Right lobe of liver (tissue), 6 donors: ENCODE results near the gene SCIN. TPM values are rescaled to one million over a fixed set of nuclear protein-coding genes. Genes with fewer than 3 reads are reported as not detected.
"Not testable (repeated sequence)": the region's sequence is repeated elsewhere in the genome, so short reads cannot be mapped to it uniquely, and the experiment has no call there.

Source experiments
- ATAC-seq, 4 donors: fragments of 200-7000 bp; cut with Tn5 transposase; one replicate each; pipeline ENCODE4 v1.9.1; 2020; ENCODE audit warnings: mild to moderate bottlenecking in 4 of 4, moderate library complexity in 4 of 4
- DNase-seq, 3 donors: peaks; one replicate each; pipeline ENCODE4 v3.0.0-alpha.2; 2020
- H3K27ac ChIP-seq, 3 donors: fragments of 200-600 bp; one replicate each; pipeline ENCODE4 v1.8.0; 2022
- H3K27me3 ChIP-seq, 2 donors: fragments of 200-600 bp; one replicate each; pipeline ENCODE4 v1.8.0; 2022
- H3K36me3 ChIP-seq, 4 donors: fragments of 200-600 bp; sonication (generic) in 1 of 4; one replicate each; pipeline versions ENCODE4 v1.5.1 to v1.8.0; 2017 to 2022; ENCODE audit warnings: control low read depth in 1 of 4
- H3K4me1 ChIP-seq, 4 donors: fragments of 200-600 bp; sonication (generic) in 1 of 4; one replicate each; pipeline versions ENCODE4 v1.5.1 to v1.8.0; 2017 to 2022; ENCODE audit warnings: control low read depth in 1 of 4
- H3K4me3 ChIP-seq, 3 donors: fragments of 200-600 bp; one replicate each; pipeline ENCODE4 v1.8.0; 2022
- H3K9me3 ChIP-seq, 4 donors: fragments of 200-600 bp; sonication (generic) in 1 of 4; one replicate each; pipeline versions ENCODE4 v1.5.1 to v1.8.0; 2017 to 2022; ENCODE audit warnings: control low read depth in 1 of 4
- POLR2A ChIP-seq: fragments of 450-650 bp; IDR thresholded peaks from one replicate; pipeline ENCODE4 v1.6.1; 2017; ENCODE audit warnings: antibody characterized with exemption, mild to moderate bottlenecking
- WGBS: methylation state at CpG from one replicate; pipeline ENCODE4 v1.1.6; 2018; ENCODE audit warnings: low coverage, low lambda C conversion rate; ENCODE audit not compliant: insufficient coverage; ENCODE audit errors: missing lambda C conversion rate; 5-methylcytosine and 5-hydroxymethylcytosine counted together
- intact Hi-C, 2 donors: fragments of 100-400 bp; cut with DNase I; formaldehyde crosslinking; loops; one replicate each; pipeline versions ENCODE4 v1.11.2 to v1.14.1; 2022
- long read RNA-seq: library from polyadenylated mRNA; unstranded; transcript quantifications from one replicate; pipeline ENCODE4 v2.0.0, GENCODE V29; 2019
- total RNA-seq, 6 experiments: library from RNA; depleted of rRNA in 2 of 6; stranded (reverse); fragments of >200 nt in 2 of 6; fragmentation: NEBNext Ultra II Directional in 3 of 6; extraction: Animal tissue kit (Norgen Biotek cat#: 25700) in 3 of 6; gene quantifications; one replicate each; pipeline versions ENCODE4 v1.1.0 to v1.2.4, GENCODE V29; 2016 to 2023
- TF ChIP-seq, protein P1 (sequence below), 4 donors: fragments of 200-600 bp in 3 of 4; fragments of 450-650 bp in 1 of 4; IDR thresholded peaks; one replicate each; pipeline versions ENCODE4 v1.5.1 to v1.8.0; 2016 to 2022; ENCODE audit warnings: antibody characterized with exemption in 4 of 4, mild to moderate bottlenecking in 2 of 4
- donor health status: DM: no; HTN: yes; CAD: no.
- donor health status: DM: no; HTN: no; CAD: no.
- donor health status: DM: no; HTN: no; CAD: no.
- donor health status: DM: no; HTN: yes; CAD: no.
- donor health status: DM: no; HTN: yes; CAD: no.

SCIN gene
- total RNA-seq = under 1 TPM in 3 of 6 experiments, not detected in 3; 0.06 to 0.20 (median 0.18) TPM
- long read RNA-seq = 0 reads

GRCh38 chr7:12570534-12571461 is at the start of gene SCIN:
Gene SCIN, plus strand, starts transcription at chr7:12570720. Its CDS starts 67 bp downstream, at chr7:12570787.
- DNase-seq (peak in 1 of 3 donors; percentile 28), ATAC-seq (peak; percentile 48 to 62 (median 54))
- no peaks in the 10 kb centered on the region for H3K9me3 ChIP-seq
- H3K4me3 ChIP-seq = peak within 1 kb of the TSS in 2 of 3 donors; percentile 7 to 40
- no peaks in the 10 kb centered on the region for H3K36me3 ChIP-seq
- peaks cover 0 to 6% (median 0%) of the 10 kb centered on the region in 4 donors for H3K4me1 ChIP-seq
- no peak within 1 kb of the TSS for H3K27ac ChIP-seq
- peaks cover 0 to 6% of the 10 kb centered on the region in 2 donors for H3K27me3 ChIP-seq
- intact Hi-C loops = no loop called here
- no peak for TF ChIP-seq POLR2A
- TF ChIP-seq, protein P1, sequence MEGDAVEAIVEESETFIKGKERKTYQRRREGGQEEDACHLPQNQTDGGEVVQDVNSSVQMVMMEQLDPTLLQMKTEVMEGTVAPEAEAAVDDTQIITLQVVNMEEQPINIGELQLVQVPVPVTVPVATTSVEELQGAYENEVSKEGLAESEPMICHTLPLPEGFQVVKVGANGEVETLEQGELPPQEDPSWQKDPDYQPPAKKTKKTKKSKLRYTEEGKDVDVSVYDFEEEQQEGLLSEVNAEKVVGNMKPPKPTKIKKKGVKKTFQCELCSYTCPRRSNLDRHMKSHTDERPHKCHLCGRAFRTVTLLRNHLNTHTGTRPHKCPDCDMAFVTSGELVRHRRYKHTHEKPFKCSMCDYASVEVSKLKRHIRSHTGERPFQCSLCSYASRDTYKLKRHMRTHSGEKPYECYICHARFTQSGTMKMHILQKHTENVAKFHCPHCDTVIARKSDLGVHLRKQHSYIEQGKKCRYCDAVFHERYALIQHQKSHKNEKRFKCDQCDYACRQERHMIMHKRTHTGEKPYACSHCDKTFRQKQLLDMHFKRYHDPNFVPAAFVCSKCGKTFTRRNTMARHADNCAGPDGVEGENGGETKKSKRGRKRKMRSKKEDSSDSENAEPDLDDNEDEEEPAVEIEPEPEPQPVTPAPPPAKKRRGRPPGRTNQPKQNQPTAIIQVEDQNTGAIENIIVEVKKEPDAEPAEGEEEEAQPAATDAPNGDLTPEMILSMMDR (IDR thresholded peaks at IDR 0.05) = no peak
- WGBS = 5% methylated on average over 54 of the region's 74 CpGs

GRCh38 chr7:12524794-12525386 is 45.6 kb upstream of the SCIN start:
- WGBS = 6% methylated on average over 5 of the region's 5 CpGs
- no peaks in the 10 kb centered on the region for H3K4me1 ChIP-seq
- H3K9me3 ChIP-seq = no peaks in the 10 kb centered on the region
- intact Hi-C loops = no loop called here
- no peaks in the 10 kb centered on the region for H3K36me3 ChIP-seq
- H3K4me3 ChIP-seq = no peak overlapping the region
- TF ChIP-seq POLR2A = no peak
- TF ChIP-seq, protein P1 (IDR thresholded peaks at IDR 0.05) = peak; percentile 55 to 73 (median 68)
- no peaks in the 10 kb centered on the region for H3K27me3 ChIP-seq
- no peak overlapping the region for H3K27ac ChIP-seq
- DNase-seq = no peak
- peak; percentile 48 to 76 (median 68) for ATAC-seq

DNA sequence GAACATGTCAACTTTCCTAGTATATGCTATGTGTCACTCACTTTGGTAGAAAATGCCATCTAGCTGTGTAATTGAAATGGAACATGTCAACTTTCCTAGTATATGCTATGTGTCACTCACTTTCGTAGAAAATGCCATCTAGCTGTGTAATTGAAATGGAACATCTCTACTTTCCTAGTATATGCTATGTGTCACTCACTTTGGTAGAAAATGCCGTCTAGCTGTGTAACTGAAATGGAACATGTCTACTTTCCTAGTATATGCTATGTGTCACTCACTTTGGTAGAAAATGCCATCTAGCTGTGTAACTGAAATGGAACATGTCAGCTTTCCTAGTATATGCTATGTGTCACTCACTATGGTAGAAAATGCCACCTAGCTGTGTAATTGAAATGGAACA is 43.8 kb upstream of the SCIN start:
- H3K36me3 ChIP-seq, DNase-seq, intact Hi-C loops, H3K27ac ChIP-seq, H3K27me3 ChIP-seq, H3K9me3 ChIP-seq, H3K4me1 ChIP-seq, H3K4me3 ChIP-seq, ATAC-seq: not testable (repeated sequence)
- WGBS = 46% methylated on average over 2 of the region's 2 CpGs

- ATAC-seq = not testable (repeated sequence)
These were observed 42.9 kb upstream of the SCIN start for GRCh38 chr7:12527670-12528069.

GRCh38 chr7:12529971-12530710 is 40.4 kb upstream of the SCIN start:
- Histone ChIP-seq H3K27me3 (no peaks in the 10 kb centered on the region), H3K9me3 (no peaks in the 10 kb centered on the region), H3K36me3 (no peaks in the 10 kb centered on the region), H3K4me3 (no peak overlapping the region), H3K27ac (no peak overlapping the region), H3K4me1 (no peaks in the 10 kb centered on the region)
- WGBS = 61% methylated on average over 8 of the region's 8 CpGs
- no peak for ATAC-seq
- TF ChIP-seq, protein P1 (IDR thresholded peaks at IDR 0.05) = no peak
- TF ChIP-seq POLR2A = no peak
- no peak for DNase-seq
- intact Hi-C loops = no loop called here

More at GRCh38 chr7:12527670-12528069, 42.9 kb upstream of the SCIN start:
- H3K9me3 ChIP-seq, DNase-seq, H3K4me3 ChIP-seq, H3K4me1 ChIP-seq, H3K27ac ChIP-seq, intact Hi-C loops, H3K27me3 ChIP-seq, H3K36me3 ChIP-seq: not testable (repeated sequence)
- 64% methylated on average over 1 of the region's 1 CpG for WGBS
